Fibroblast of mammary gland (primary cell): ENCODE results near the gene GSPT2.
A peak's percentile ranks its signal among the peaks of the same experiment; 100 is the strongest.
"Not testable (repeated sequence)": the region's sequence is repeated elsewhere in the genome, so short reads cannot be mapped to it uniquely, and the experiment has no call there.

Source experiments
- DNase-seq: peaks from one replicate; pipeline ENCODE4 v3.0.0-alpha.2; 2010; ENCODE audit warnings: low read depth
- H3K4me3 ChIP-seq: 2 replicates; pipeline ENCODE4 v1.5.1; 2011; ENCODE audit warnings: low read depth, mild to moderate bottlenecking, low read length, moderate library complexity; ENCODE audit not compliant: control insufficient read depth
- TF ChIP-seq, protein P1 (sequence below): conservative IDR thresholded peaks from 2 replicates; pipeline ENCODE4 v1.5.1; 2011; ENCODE audit warnings: low read depth, low read length, inconsistent platforms; ENCODE audit not compliant: control insufficient read depth, insufficient read depth

The GSPT2 gene

DNA sequence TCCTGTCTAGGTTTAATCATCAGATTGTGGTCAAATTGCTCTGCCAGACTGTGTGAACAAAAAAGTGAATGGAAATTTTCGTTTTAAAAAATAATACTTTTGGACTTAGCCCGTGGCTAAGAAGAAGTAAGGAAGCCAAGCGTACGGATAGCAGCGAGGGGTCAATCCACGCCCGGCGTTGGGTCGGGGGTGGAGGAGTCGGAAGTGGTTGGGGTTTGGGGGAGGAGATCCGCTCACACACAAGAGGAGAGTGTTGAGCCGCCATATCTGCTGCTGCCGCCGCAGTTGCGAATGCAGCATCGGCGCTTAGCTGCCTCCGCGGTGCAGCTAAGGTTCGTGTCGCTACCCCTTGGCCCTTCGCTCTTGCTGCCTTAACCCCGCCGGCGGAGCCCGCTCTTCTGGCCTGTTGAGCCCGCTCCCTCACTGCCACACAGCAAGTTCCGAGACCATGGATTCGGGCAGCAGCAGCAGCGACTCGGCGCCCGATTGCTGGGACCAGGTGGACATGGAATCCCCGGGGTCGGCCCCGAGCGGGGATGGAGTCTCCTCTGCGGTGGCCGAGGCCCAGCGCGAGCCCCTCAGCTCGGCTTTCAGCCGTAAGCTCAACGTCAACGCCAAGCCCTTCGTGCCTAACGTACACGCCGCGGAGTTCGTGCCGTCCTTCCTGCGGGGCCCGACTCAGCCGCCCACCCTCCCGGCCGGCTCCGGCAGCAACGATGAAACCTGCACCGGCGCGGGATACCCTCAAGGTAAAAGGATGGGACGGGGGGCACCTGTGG lies at the start of gene GSPT2:
TSS of gene GSPT2 (plus strand) at position 264 of the 779 bp plus-strand sequence. CDS start at position 449, 185 bp downstream.
- peak; percentile 78 for DNase-seq
- peak within 1 kb of the TSS; percentile 71 for H3K4me3 ChIP-seq
- TF ChIP-seq, protein P1, sequence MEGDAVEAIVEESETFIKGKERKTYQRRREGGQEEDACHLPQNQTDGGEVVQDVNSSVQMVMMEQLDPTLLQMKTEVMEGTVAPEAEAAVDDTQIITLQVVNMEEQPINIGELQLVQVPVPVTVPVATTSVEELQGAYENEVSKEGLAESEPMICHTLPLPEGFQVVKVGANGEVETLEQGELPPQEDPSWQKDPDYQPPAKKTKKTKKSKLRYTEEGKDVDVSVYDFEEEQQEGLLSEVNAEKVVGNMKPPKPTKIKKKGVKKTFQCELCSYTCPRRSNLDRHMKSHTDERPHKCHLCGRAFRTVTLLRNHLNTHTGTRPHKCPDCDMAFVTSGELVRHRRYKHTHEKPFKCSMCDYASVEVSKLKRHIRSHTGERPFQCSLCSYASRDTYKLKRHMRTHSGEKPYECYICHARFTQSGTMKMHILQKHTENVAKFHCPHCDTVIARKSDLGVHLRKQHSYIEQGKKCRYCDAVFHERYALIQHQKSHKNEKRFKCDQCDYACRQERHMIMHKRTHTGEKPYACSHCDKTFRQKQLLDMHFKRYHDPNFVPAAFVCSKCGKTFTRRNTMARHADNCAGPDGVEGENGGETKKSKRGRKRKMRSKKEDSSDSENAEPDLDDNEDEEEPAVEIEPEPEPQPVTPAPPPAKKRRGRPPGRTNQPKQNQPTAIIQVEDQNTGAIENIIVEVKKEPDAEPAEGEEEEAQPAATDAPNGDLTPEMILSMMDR = no peak

DNA sequence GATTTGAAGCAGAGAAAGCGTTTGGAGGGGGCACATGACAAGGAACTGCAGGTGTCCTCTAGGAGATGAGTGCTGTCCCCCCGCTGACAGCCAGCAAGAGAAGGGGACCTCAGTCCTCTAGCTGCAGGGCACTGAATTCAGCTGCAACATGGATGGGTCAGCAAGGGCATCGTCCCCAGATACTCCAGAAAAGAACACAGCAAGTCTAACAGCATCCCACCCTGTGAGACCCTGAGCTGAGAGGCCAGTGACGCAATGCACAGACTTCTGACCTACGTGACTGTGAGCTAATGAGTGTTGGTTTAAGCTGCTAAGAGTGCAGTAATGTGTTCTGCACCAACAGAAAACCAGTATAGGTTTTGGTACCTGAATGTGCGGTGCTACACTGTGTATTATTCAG lies 49.0 kb upstream of the GSPT2 start:
- no peak for DNase-seq
- TF ChIP-seq, protein P1 = no peak
- H3K4me3 ChIP-seq = no peak overlapping the region

DNA sequence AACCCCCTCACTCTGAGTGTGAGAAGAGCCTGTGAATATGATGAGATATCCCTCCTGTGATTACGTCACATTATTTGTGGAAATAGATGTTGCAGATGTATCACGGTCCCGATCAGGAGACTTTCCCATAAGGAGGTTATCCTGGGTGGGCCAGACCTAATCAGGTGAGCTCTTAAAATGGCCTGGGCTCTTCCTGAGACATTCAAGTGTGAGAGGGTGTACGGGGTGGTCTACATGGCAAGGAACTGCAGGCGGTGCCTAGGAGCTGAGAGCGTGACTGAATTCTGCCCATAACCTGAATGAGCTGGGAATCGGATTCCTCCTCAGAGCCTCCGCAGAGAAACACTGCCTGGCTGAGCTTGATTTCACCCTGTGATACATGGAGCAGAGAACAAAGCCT lies 45.8 kb upstream of the GSPT2 start:
- DNase-seq = no peak
- H3K4me3 ChIP-seq = no peak overlapping the region
- TF ChIP-seq, protein P1 = no peak

DNA sequence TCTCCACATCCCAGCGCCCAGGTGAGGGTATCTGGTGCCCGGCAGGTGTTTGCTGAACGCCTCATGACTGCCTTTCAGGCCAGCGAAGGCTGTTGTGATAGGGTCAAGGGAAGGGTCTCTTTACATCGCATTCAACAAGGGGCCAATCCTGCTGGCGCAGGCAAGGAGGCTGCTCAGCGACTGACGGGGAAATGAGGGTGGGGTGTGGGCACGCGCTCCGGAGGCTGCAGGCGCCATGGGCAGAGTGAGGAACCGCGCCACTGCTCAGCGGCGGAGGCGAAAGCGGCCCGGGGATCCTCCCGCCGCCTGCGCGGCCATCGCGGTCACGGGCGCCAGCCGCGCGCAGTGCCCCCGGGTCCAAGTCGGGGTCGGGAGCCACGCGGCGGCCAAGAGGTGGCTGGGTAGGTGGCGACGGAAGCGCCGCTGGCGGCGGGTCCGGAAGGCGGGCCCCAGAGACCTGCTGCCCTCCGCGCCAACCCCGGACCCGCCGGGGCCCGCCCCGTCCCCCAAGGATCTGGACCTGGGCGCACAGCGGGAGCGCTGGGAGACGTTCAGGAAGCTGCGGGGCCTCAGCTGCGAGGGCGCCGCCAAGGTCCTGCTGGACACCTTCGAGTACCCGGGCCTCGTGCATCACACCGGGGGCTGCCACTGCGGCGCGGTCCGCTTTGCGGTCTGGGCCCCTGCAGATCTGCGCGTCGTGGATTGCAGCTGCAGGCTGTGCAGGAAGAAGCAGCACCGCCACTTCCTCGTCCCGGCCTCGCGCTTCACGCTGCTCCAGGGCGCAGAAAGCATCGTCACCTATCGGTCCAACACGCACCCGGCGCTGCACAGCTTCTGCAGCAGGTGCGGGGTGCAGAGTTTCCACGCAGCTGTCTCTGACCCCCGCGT lies 32.7 kb upstream of the GSPT2 start, which contains the start of gene CENPVL1:
TSS of gene CENPVL1 (plus strand) at position 236 of the 888 bp plus-strand sequence. CDS start at position 236, 0 bp downstream.
- not testable (repeated sequence) for DNase-seq, H3K4me3 ChIP-seq

DNA sequence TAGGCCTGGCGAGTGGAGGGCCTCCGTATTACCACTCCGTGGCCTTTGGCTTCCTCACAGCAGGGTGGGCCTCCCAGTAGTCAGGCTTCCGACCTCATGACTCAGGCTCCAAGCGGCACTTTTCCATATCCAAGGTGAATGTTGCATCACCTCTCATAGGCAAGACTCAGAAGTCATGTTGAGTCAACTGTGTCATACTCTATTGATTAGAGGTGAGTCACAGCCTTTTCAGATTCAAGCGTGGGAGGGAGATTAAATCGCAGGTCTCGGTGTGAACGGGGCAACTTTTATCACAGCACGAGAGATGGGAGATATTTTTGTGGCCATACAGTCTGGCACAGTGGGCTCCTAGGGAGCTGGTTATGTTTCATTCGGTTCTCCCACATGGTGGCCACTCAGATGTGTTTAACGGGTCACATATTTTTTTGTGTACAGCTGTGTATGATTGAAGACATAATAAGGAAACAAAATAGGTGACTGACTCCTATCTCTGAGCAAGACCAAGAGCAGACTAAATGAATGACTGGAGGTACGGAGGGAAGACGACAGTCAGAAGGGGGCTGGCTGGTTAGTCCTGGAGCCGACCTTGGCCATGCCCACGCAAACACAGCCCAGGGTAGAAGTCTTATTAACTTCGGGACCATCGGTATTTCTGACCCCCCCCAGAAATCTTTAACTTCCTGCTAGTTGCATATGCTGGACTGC lies 30.1 kb upstream of the GSPT2 start:
- not testable (repeated sequence) for DNase-seq

DNA sequence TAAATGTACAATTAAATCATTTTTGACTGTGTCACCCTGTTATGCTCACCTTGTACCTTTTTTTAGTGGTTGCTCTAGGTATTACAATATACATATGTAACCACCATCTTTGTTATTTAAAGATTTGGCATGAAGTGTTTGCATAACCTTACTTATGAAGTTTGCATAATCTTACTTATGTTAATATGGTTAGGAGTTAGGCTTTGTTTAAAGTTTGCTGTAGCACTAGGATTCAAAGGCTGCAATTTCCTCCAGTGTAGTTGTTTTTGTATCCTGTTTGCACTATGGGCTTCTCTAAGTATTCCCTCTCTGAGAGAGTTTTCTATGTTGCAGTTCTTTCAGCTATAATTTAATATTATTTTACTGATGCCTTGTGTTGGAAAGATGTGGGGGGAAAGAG lies 15.0 kb upstream of the GSPT2 start:
- no peak for DNase-seq
- TF ChIP-seq, protein P1 = no peak
- H3K4me3 ChIP-seq = no peak overlapping the region

More for the DNA sequence above, 30.1 kb upstream of the GSPT2 start:
- not testable (repeated sequence) for H3K4me3 ChIP-seq

DNA sequence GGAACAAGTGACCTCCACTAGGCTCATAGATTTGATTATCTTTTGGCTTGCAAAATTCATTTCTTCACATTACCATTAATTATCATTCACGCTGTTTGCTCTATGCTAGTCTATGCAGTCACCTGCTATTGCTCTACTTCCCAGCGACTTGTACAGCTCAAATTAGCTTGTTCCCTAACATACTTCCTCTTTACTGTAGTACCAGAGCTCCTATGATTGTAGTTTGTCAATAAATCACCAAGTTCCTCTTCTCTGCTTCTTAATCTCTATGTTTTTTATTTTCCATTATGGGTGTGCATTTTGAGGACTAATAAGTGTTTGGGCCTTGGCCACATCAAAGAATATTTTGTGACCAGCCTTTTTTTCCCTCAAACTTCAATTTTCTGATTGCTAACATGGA lies 6.2 kb upstream of the GSPT2 start:
- no peak for DNase-seq
- TF ChIP-seq, protein P1 = no peak
- H3K4me3 ChIP-seq = no peak overlapping the region
